HEK293 (cell line): Measurements from ENCODE around the gene C17orf67.

Source experiments
- ATF2 ChIP-seq: fragments of 450-650 bp; formaldehyde crosslinking; IDR thresholded peaks from 2 replicates; pipeline ENCODE4 v1.5.1; 2016; ENCODE audit warnings: missing biosample characterization, missing genetic modification characterization, low read depth
- CTCF ChIP-seq: fragments of 450-650 bp; formaldehyde crosslinking; IDR thresholded peaks from 2 replicates; pipeline ENCODE4 v1.5.1; 2016; ENCODE audit warnings: missing biosample characterization, missing genetic modification characterization
- ELK4 ChIP-seq: IDR thresholded peaks from 2 replicates; pipeline ENCODE4 v1.6.1; 2011; ENCODE audit warnings: mild to moderate bottlenecking, low read depth, low read length, borderline replicate concordance
- MZF1 ChIP-seq: fragments of 450-650 bp; formaldehyde crosslinking; IDR thresholded peaks from 2 replicates; pipeline ENCODE4 v1.5.1; 2017; ENCODE audit warnings: missing biosample characterization, missing genetic modification characterization, borderline replicate concordance
- PRDM10 ChIP-seq: fragments of 450-650 bp; formaldehyde crosslinking; IDR thresholded peaks from 2 replicates; pipeline ENCODE4 v1.5.1; 2016; ENCODE audit warnings: missing biosample characterization, missing genetic modification characterization
- YY1 ChIP-seq: fragments of 450-650 bp; formaldehyde crosslinking; IDR thresholded peaks from 2 replicates; pipeline ENCODE4 v1.5.1; 2018; ENCODE audit warnings: missing biosample characterization, missing genetic modification characterization
- ZBTB8A ChIP-seq: fragments of 450-650 bp; formaldehyde crosslinking; IDR thresholded peaks from 2 replicates; pipeline ENCODE4 v1.5.1; 2016; ENCODE audit warnings: missing biosample characterization, missing genetic modification characterization
- ZFP37 ChIP-seq: fragments of 450-650 bp; formaldehyde crosslinking; IDR thresholded peaks from 2 replicates; pipeline ENCODE4 v1.5.1; 2016; ENCODE audit warnings: missing biosample characterization, missing genetic modification characterization
- ZNF558 ChIP-seq: fragments of 450-650 bp; formaldehyde crosslinking; IDR thresholded peaks from 2 replicates; pipeline ENCODE4 v1.5.1; 2016; ENCODE audit warnings: missing biosample characterization, missing genetic modification characterization
- ZNF571 ChIP-seq: fragments of 450-650 bp; formaldehyde crosslinking; IDR thresholded peaks from 2 replicates; pipeline ENCODE4 v1.5.0; 2017; ENCODE audit warnings: missing biosample characterization, missing genetic modification characterization
- ZNF629 ChIP-seq: fragments of 450-650 bp; formaldehyde crosslinking; IDR thresholded peaks from 2 replicates; pipeline ENCODE4 v1.5.1; 2017; ENCODE audit warnings: missing biosample characterization, missing genetic modification characterization
- ZNF792 ChIP-seq: fragments of 450-650 bp; formaldehyde crosslinking; IDR thresholded peaks from 2 replicates; pipeline ENCODE4 v1.5.1; 2016; ENCODE audit warnings: missing biosample characterization, missing genetic modification characterization

- TF ChIP-seq PRDM10 (peak; percentile 75), CTCF (no peak), ELK4 (no peak), YY1 (tag by site-specific recombination) (no peak), ZBTB8A (tag by site-specific recombination) (no peak), ZNF629 (tag by site-specific recombination) (no peak), ZNF558 (tag by site-specific recombination) (no peak), ZNF792 (no peak), ZNF571 (tag by site-specific recombination) (no peak), MZF1 (no peak), ATF2 (tag by site-specific recombination) (no peak), ZFP37 (tag by site-specific recombination) (no peak)
Observed at GRCh38 chr17:56798916-56799315, 34.8 kb downstream of the C17orf67 start.
